ENCODE measurements around the gene TRAK1.

The TRAK1 gene

GRCh38 chr3:42051384-42052131 lies 39.6 kb upstream of the TRAK1 start:
- no peak for DNase-seq (ENCODE audit: low spot score)
- no peak for TF ChIP-seq CTCF (IDR thresholded peaks at IDR 0.05; ENCODE audit: extremely low read depth, insufficient read depth, missing control alignments)
- in situ Hi-C loops (cut with MboI; ENCODE audit: low pct_unique_long_range_greater_than_20kb, low sequenced_read_pairs, unreplicated experiment): no loop called here

- in situ Hi-C loops (cut with MboI; ENCODE audit: low pct_unique_long_range_greater_than_20kb, low sequenced_read_pairs, unreplicated experiment): no loop called here
- no peak for DNase-seq (ENCODE audit: low spot score)
- TF ChIP-seq CTCF (IDR thresholded peaks at IDR 0.05; ENCODE audit: extremely low read depth, insufficient read depth, missing control alignments): no peak
Measured at GRCh38 chr3:42052132-42052483, 39.0 kb upstream of the TRAK1 start.

GRCh38 chr3:42052484-42053351 lies 38.4 kb upstream of the TRAK1 start:
- TF ChIP-seq CTCF (IDR thresholded peaks at IDR 0.05; ENCODE audit: extremely low read depth, insufficient read depth, missing control alignments): no peak
- no peak for DNase-seq (ENCODE audit: low spot score)
- in situ Hi-C loops (cut with MboI; ENCODE audit: low pct_unique_long_range_greater_than_20kb, low sequenced_read_pairs, unreplicated experiment): no loop called here

GRCh38 chr3:42053476-42053875 lies 37.7 kb upstream of the TRAK1 start:
- in situ Hi-C loops (cut with MboI; ENCODE audit: low pct_unique_long_range_greater_than_20kb, low sequenced_read_pairs, unreplicated experiment): no loop called here
- DNase-seq (ENCODE audit: low spot score): no peak
- TF ChIP-seq CTCF (IDR thresholded peaks at IDR 0.05; ENCODE audit: extremely low read depth, insufficient read depth, missing control alignments): no peak

- in situ Hi-C loops (cut with MboI; ENCODE audit: low pct_unique_long_range_greater_than_20kb, low sequenced_read_pairs, unreplicated experiment): no loop called here
- DNase-seq (ENCODE audit: low spot score): no peak
- TF ChIP-seq CTCF (IDR thresholded peaks at IDR 0.05; ENCODE audit: extremely low read depth, insufficient read depth, missing control alignments): no peak
Measured at GRCh38 chr3:42055291-42055690, 35.9 kb upstream of the TRAK1 start.

GRCh38 chr3:42056840-42057239 lies 34.3 kb upstream of the TRAK1 start:
- DNase-seq (ENCODE audit: low spot score): no peak
- in situ Hi-C loops (cut with MboI; ENCODE audit: low pct_unique_long_range_greater_than_20kb, low sequenced_read_pairs, unreplicated experiment): no loop called here
- TF ChIP-seq CTCF (IDR thresholded peaks at IDR 0.05; ENCODE audit: extremely low read depth, insufficient read depth, missing control alignments): no peak
